Caki2 (cell line): Measurements from ENCODE around the gene LMCD1. TPM values are rescaled to one million over a fixed set of nuclear protein-coding genes. Genes with fewer than 3 reads are reported as not detected.

Source experiments
- DNase-seq: peaks from one replicate; pipeline ENCODE4 v3.0.0-alpha.2; 2015; ENCODE audit warnings: low read depth
- in situ Hi-C: cut with HindIII; loops from 2 replicates; pipeline ENCODE4 v1.10.0; 2016; ENCODE audit warnings: low sequenced_read_pairs, low pct_unique_long_range_greater_than_20kb, mixed read lengths
- total RNA-seq: library from RNA; depleted of rRNA; stranded (reverse); fragments of >200 nt; shearing (Covaris generic); gene quantifications from 2 replicates; pipeline ENCODE4 v1.2.3, GENCODE V29; 2014; ENCODE audit warnings: low replicate concordance; rRNA removed

LMCD1 gene, protein sequence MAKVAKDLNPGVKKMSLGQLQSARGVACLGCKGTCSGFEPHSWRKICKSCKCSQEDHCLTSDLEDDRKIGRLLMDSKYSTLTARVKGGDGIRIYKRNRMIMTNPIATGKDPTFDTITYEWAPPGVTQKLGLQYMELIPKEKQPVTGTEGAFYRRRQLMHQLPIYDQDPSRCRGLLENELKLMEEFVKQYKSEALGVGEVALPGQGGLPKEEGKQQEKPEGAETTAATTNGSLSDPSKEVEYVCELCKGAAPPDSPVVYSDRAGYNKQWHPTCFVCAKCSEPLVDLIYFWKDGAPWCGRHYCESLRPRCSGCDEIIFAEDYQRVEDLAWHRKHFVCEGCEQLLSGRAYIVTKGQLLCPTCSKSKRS
- total RNA-seq, result 28.6 and 50.1 TPM in 2 replicates

DNA sequence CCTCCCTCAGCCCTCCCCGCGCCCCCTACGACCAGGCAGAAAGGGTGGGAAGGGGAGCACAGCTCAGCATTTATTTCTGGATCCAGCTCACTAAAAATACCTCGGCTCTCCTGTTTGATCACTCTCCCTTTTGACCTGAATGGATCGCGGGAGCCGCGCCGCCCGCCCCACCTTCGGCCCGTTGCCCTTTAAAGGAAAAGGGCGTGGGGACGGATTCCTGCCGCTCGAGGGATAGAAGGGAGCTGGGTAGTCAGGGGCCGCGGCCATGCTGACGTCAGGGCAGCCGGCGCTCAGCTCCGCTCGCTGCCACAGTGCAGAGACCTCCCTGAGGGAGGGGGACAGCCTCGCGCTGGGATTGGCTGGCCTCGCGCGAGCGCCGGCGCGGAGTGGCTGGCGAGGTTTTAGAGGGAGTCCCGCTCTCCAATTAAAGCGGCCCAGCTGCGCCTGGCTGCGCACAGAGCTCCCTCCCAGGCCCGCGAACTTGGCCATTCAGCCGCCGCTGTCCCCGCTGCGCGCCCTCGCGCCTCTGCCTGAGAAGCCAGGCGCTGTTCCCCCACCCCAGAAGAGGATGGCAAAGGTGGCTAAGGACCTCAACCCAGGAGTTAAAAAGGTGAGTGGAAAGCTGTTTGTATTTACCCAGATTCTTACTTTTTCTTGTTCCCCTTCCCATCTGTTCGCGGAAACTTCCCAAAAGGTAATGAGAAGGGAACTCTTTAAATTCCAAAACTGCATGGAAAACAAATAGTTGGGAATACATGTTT lies at the start of gene LMCD1:
Gene LMCD1, plus strand, starts transcription at position 453 of the 761 bp plus-strand sequence. Its CDS starts 116 bp downstream, at position 569.
- in situ Hi-C loops, result no loop called here
- DNase-seq, result peak; percentile 97

DNA sequence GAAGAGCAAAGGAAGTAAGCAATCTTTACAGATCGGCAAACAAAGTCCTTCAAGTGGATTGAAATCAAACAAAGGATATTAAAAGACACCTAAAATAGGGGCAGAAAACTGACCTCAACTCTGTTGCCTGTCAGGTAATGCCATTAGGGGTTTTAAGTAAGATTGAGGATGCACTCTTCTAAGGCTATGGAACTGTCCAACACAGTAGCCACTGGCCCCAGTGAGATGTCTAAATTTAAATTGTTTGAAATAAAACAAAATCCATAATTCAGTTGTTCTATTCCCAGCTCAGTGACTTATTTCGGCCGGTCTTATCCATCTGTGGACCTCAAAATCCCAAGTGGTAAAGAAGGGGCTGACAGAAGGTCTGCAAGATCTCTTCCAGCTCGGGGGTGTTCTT lies 49.5 kb upstream of the LMCD1 start:
- in situ Hi-C loops, result no loop called here
- no peak for DNase-seq

DNA sequence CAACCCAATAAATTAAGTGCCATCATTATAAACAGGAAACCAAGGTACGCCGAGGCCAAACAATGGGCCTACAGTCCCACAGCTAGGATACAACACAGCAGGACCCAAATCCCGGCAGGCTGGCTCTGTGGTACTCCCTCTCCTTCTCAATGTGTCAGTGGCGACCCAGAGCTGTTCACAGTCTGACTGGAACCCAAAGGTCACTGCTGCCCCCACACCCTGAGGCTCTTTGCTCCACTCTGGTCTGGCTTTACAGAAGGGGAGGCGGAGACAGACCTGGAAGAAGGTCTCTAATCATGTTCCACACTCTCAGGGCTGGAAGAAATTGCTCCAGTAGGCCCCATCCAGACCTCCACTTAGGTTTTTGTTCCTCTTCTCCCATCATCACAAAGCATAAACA lies 48.5 kb upstream of the LMCD1 start:
- no peak for DNase-seq
- in situ Hi-C loops, result no loop called here

DNA sequence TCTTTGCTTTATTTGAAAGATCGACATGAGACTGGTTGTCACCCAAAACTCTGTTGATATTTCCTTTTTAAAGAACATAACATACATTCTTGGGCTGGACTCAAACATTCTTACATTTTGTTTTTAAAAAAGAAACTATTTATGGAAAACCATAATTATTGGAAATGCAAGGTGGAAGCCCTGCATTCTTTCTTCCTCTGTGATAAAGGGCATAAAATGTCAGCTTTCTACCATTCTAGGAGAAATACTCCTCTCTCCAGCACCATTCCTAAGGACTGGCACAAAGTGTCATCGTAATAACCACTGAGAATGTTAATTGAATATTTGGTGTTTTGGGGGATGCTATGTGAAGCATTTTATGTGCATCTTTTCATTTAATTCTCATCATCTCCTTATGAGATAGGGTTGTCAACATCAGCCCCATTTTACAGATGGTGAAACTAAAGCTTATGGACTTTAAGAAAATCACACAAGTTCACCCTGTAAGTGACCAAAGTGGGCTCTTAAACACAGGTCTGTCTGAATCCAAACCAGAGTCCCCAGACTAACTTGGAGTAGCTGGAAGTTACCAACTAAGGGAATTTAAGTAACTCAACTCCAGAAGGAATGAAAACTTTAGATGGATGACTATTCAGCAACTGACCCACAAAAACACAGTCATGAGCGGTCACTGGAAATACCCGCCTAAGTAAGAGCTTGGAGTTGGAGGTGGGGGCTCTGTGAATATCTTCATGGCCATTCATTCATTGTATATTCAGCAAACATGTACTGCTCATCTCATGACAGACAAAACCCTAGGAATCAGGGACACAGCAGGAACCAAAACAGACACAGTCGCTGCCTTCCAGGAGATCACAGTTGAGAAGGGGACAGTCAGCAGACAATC lies 45.9 kb upstream of the LMCD1 start:
- in situ Hi-C loops, result no loop called here
- DNase-seq, result no peak

DNA sequence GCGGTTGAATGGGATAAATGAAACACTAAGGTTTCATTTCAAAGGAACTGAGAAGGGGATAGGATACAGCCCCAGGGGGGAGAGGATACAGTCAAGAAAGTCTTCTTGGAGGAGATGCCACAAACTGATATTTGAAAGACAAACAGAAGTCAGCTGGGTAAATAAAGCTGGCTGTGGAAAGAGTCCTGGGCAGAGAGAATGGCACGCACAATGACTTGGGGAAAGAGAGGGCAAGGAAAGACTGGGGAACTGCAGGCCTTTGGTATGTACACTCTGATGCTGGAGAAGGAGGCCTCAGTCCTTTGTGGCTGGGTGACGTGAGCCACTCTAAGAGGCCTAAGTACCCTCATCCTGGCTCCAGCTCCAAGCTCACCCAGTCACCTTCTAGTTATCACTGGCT lies 45.2 kb upstream of the LMCD1 start:
- no peak for DNase-seq
- in situ Hi-C loops, result no loop called here

DNA sequence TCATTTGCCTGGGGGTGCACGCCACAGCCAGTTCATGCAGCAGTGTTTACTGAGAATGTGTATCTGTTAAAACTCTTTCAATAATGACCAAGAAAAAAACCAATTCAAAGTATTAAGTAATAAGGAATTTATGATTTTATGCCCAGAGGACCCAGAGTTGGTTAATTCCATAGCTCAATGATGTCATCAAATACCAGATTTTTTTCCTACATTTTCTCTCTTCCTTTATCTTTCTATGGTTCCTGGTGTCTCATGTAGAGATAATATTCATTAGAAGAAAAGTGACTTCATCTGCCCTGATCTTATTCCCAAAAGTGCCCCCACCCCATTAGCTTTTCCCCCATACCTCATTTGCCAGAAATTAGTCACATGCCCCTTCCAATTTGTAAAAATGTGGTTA lies 44.6 kb upstream of the LMCD1 start:
- DNase-seq, result no peak
- in situ Hi-C loops, result no loop called here

DNA sequence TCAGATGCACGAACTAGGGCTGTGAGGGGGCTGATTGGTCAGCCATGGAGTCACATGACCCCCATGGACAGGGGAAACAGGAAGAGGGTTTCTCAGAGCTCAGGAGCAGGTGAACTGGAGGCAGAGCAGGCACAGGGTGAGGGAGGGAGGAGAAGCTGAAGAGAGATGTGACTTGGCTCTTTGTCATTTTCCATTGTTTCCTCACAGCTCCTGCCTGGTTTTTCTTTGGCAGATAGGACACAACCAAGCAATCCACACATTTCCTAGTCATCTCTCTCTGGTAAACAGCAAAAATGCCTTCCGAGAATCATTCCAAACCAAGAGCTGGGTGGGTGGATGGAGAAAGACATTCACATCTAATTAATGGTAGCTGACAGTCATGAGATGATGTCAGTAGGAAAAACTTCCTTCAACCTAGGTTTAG lies 43.4 kb upstream of the LMCD1 start:
- no peak for DNase-seq
- in situ Hi-C loops, result no loop called here

DNA sequence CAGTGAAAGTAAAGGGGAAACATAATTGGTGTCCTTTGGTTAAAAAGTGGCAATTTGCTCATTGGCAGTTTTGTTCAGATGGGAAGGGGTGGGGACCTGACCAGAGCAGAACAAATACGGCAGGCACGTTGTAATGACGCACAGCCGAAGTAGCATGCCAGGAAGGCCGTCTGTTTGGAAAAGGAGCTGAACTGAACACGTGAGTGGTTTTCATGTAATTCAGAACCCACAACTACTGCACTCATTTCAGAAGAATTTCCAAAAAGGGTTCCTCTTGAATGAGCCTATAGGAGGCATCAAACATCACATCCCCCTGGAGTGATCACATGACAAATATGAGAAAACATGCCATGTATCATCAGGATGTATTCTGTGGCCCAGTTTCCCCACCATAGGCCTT lies 42.9 kb upstream of the LMCD1 start:
- no peak for DNase-seq
- in situ Hi-C loops, result no loop called here

DNA sequence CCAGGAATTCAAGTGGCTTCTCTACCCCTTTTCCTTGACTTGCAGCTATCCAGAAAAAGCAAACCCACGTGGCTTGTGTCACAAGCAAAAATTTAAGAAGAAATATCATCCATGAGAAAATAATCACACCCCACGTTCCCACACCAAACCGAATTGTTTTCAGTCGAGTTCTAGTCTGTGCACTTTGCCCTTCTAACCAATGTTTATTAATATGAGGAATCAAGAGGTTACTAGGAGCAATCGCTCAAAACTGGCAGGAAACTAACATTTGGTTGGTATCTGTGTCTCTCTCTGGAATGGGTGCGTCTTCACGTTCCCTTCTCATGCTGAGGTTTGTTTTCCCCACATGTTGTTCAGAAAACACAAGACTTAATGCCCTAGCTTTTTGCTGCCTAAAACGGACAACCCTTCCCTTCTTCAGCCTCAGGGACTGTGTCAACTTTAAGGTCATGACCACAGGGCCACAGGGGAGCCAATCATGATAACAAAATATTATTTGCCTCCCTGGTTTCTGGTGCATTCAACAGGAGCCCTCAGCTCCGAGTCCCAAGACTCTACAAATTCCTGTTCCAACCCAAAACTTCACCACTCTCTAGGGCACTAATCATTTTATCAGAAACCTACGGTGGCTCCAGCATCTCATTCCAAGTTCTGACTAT lies 41.4 kb upstream of the LMCD1 start:
- no peak for DNase-seq
- in situ Hi-C loops, result no loop called here

DNA sequence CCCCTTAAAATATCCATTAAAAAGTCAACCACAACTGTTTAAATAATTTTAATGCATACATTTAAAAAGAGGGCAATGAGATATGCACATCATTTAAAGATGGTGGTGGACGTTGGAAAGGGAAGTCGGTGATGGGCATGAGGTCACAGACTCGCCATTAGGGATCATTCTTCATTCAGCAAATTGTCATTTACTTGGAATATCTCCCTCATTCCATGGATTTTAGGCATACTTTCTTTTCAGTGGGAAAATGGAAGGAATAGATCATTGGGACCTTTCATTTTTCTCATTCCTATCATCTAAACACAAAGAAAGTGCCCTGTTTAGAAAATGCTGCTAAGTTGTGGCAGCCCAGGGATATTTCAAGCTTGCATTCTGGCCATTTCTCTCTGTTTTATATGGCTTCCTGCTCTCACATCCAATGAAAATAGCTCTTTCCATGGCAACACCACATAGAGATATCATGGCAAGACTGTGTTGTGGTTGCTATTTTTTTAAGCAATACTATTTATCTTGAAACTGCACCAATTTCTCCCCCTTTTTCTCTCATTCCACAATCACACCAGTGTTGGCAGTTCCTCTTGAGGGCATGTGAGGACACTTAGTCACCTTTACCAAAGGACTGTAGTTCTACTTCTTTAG lies 40.7 kb upstream of the LMCD1 start:
- no peak for DNase-seq
- in situ Hi-C loops, result no loop called here

DNA sequence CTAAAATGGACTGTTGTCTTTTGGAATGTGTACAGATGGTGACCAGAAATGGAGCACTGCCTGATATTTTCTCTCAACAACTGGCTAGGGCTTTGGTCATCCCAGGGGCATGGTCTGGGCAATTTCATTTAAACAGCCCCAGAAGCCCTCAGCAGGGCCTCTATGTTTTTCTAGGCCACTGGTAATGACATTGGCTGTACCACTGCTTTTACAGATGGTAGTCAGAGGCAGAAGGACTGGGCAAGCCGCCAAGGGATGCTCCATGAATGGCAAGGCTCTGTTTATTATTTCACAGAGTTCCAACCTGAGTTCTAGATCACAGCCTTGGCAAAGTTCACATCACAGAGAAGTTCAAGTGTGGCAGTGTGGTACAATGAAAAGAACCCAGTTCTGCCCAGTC lies 37.0 kb upstream of the LMCD1 start:
- DNase-seq, result no peak

DNA sequence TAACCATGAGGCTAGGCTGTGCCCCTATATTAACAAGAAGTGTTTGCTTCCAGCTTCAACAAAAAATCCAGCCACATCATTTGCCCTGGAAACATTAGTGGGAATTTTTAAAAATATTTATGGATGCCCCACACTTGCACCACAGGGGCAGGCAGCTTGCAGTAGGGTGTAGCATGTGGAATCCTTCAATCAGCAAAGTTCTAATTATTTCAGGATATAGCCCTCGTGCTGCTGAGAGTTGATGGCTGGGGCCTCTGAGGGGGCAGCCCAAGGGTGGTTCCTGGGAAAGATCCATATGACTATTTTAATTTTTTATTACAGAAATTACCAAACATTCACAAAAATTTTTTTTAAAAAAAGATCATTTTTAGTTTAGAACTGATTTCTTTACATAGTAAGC lies 35.1 kb upstream of the LMCD1 start:
- in situ Hi-C loops, result no loop called here
- no peak for DNase-seq

More for the DNA sequence above, 37.0 kb upstream of the LMCD1 start:
- in situ Hi-C loops, result no loop called here

DNA sequence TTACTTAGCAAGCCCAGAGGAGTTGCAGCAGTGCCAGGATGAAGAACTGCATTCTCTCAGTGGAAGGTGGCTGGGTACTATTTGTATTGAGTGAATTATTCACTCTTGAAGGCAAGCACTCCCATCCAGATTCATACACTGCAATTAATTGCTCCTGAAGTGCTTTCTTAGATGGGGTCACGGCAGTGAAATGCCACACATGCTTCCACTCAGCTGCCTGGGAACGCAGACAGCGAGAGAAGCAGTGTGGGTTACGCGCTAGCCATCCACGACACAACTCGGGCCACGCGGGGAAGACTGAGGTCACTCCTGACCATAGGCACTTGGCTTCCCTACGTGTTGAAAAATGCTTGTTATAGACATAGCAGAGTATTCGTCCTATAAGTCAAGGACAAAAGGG lies 30.8 kb upstream of the LMCD1 start:
- DNase-seq, result no peak
- in situ Hi-C loops, result no loop called here

DNA sequence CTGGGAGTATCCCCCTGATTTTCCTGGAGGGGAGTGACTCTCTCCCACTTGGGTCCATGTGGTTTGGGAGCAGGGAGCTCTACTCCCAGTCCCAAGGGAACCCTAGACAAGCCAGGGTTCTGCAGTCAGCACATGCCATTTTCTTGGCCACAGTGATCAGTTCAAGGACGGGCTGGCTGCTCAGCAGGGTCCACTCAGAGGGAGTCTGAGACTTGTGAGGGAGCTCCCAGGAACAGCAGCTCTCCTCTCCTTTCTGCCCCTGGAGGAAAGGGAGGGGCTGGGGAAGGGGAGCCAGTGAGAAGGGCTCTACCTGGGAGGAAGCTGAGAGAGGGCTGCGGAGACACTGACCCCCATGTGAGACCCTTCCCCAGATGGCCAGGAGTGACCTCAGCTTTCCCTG lies 29.1 kb upstream of the LMCD1 start:
- DNase-seq, result no peak
- in situ Hi-C loops, result no loop called here

DNA sequence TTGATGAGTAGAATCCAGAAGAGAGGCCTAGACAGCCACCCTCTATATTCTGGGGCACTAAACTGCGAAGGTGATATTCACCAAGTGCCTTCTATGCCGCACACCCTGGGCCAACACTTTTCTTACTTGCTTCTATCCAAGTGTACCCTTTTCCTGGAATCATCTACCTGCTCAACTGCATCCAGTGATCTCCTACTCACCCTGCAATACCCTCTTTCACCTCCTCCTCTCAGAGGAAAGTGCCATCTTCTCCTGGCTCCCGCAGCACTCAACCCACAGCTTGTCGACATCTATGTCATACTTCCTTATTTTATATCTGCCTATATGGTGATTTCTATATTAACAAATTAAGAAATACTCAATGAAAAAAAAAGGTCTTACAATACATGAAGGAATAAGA lies 28.6 kb upstream of the LMCD1 start:
- in situ Hi-C loops, result no loop called here
- no peak for DNase-seq

DNA sequence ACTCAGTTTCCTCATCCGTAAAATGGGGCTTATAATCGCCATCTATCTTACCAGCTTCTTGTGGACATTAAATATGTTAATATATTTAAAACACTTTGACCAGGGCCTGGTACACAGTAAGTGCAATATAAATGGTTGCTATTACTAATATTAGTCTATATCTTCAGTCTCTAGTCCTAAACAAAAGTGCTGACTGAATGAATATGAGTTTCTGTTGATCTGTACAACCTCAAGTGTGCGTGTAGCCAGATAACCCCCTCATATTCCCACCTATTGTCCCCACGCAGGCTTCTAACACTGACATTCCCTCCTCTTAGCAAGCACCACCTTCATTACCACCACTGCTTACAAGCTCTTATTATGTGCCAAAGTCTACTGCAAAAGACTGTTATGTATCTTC lies 27.6 kb upstream of the LMCD1 start:
- in situ Hi-C loops, result no loop called here
- DNase-seq, result no peak

DNA sequence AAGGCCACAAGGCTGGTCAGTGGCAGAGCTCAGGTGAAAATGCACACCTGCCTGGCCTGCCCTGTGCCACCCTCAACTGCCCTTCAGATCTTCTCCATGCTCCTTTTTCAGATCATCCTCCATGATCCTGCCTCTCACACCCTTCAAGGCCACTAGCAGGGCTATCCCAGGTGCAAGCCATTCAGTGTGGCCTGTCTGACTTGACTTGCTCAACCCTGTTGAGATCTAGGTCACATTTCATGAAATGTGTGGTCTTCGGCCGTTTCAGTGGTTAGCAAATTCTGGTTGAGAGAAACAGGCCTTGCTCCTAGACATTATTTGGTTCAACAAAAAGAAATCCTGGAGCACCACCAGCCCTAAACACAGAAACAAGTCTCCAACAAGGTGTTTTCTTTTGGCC lies 26.6 kb upstream of the LMCD1 start:
- DNase-seq, result no peak
- in situ Hi-C loops, result no loop called here

DNA sequence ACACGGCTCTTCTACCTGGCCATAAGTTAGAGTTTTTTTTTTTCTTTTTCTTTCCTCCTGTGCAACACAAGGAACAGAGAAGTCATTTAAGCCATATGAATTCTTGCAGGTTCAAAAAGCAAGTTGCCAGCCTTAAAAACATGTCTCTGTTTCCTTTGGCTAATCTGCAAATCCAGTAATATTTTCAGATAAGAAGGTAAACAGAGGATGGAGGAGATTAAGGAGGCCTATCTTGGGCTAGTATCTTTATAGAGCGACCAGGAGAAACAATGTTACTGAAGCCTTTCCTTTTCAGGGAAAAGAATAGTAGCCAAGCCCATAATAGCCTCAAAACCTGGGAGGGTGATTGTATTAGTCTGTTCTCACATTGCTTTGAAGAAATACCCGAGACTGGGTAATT lies 20.9 kb upstream of the LMCD1 start:
- in situ Hi-C loops, result no loop called here
- no peak for DNase-seq
